Gastrocnemius medialis (tissue), 4 donors: ENCODE measurements around the gene SFMBT1.

ENCODE experiments used
- CTCF ChIP-seq, 5 experiments: fragments of 450-650 bp in 3 of 5; fragments of 200-600 bp in 2 of 5; sonication (generic) in 2 of 5; IDR thresholded peaks in 4 of 5; conservative IDR thresholded peaks in 1 of 5; 1 replicate in 4 of 5; 2 replicates in 1 of 5; pipeline ENCODE4 v1.5.1; 2016 to 2019; ENCODE audit warnings: antibody characterized with exemption in 5 of 5, mild to moderate bottlenecking in 3 of 5, moderate library complexity in 3 of 5
- POLR2A ChIP-seq, 2 donors: fragments of 450-650 bp; IDR thresholded peaks; one replicate each; pipeline ENCODE4 v1.6.1; 2017; ENCODE audit warnings: antibody characterized with exemption in 2 of 2, mild to moderate bottlenecking in 2 of 2, moderate library complexity in 2 of 2

- TF ChIP-seq CTCF (IDR thresholded peaks at IDR 0.05 in 4 of 5, conservative IDR thresholded peaks at IDR 0.05 in 1 of 5), result no peak
- no peak for TF ChIP-seq POLR2A (IDR thresholded peaks at IDR 0.05)
Measured at GRCh38 chr3:52880047-52880446, 165.8 kb downstream of the SFMBT1 start.
